K562 (cell line): Measurements from ENCODE around the gene MFAP5. TPM values are rescaled to one million over a fixed set of nuclear protein-coding genes. Genes with fewer than 3 reads are reported as not detected.

Experiments
- ATAC-seq: fragments of 200-7000 bp; cut with Tn5 transposase; 3 replicates; pipeline ENCODE4 v1.9.1; 2020; ENCODE audit warnings: moderate library complexity
- BruUV-seq: library from RNA; stranded (reverse); fragments of 400-500 nt; replicated peaks from 2 replicates; lab custom pipeline; 2021; lab: Mats Ljungman, UMichigan
- CTCF ChIA-PET: fragments of 300-600 bp; formaldehyde crosslinking; extraction: SDS; loops from one replicate; lab custom pipeline; 2021; ENCODE audit warnings: low intra/inter-chr PET ratio; lab: Yijun Ruan, JAX
- POLR2A ChIA-PET: fragments of 300-600, 350-650 bp; sonication (Branson Sonifier 250); formaldehyde crosslinking; extraction: SDS; loops from one replicate; lab custom pipeline; 2021; ENCODE audit warnings: antibody characterized with exemption, inconsistent platforms; lab: Yijun Ruan, JAX
- DNase-seq, 4 experiments: peaks; one replicate each; pipeline versions ENCODE4 v3.0.0 to v3.0.0-alpha.2; 2011 to 2018; ENCODE audit warnings: low spot score in 3 of 4, mixed read lengths in 3 of 4; ENCODE audit errors: extremely low read depth in 1 of 4
- FAIRE-seq: peaks from 2 replicates; lab custom pipeline; 2011; peaks lifted over from hg19 to GRCh38; lab: Jason Lieb, UNC
- H2AFZ ChIP-seq: 2 replicates; pipeline ENCODE4 v1.6.0; 2011; ENCODE audit warnings: low read depth, low read length, control low read depth, inconsistent platforms
- H3K27ac ChIP-seq: fragments of 200-600 bp; 3 replicates; pipeline ENCODE4 v1.8.0; 2011; ENCODE audit warnings: low read depth, mild to moderate bottlenecking, control low read depth, inconsistent platforms, low read length, moderate library complexity, mixed read lengths; ENCODE audit errors: extremely low read depth
- H3K27me3 ChIP-seq, 2 experiments: fragments of 300-600 bp in 1 of 2; 2 replicates in 1 of 2; 3 replicates in 1 of 2; pipeline versions ENCODE4 v1.6.0 to v1.8.0; 2011; ENCODE audit warnings: inconsistent platforms in 2 of 2, low read length in 2 of 2, mild to moderate bottlenecking in 1 of 2, mixed read lengths in 1 of 2, moderate library complexity in 1 of 2; ENCODE audit not compliant: control insufficient read depth in 2 of 2, insufficient read depth in 2 of 2
- H3K36me3 ChIP-seq: fragments of 300-600 bp; 3 replicates; pipeline ENCODE4 v1.8.0; 2011; ENCODE audit warnings: mild to moderate bottlenecking, low read length, inconsistent platforms; ENCODE audit not compliant: control insufficient read depth, insufficient read depth
- H3K4me1 ChIP-seq, 2 experiments: fragments of 200-600 bp in 1 of 2; replicated peaks in 1 of 2; 2 replicates in 1 of 2; 3 replicates in 1 of 2; pipeline versions ENCODE4 v1.5.1 to v1.8.0; 2011; ENCODE audit warnings: inconsistent platforms in 2 of 2, low read length in 2 of 2, mild to moderate bottlenecking in 1 of 2, mixed read lengths in 1 of 2, moderate library complexity in 1 of 2; ENCODE audit not compliant: control insufficient read depth in 2 of 2, insufficient read depth in 2 of 2
- H3K4me2 ChIP-seq: 2 replicates; pipeline ENCODE4 v1.6.1; 2011; ENCODE audit warnings: low read length, control low read depth, inconsistent platforms, mixed read lengths; ENCODE audit not compliant: insufficient read depth
- H3K4me3 ChIP-seq: fragments of 200-600 bp; sonication (generic), shearing (Covaris generic); 2 replicates; pipeline ENCODE4 v1.5.1; 2016; ENCODE audit warnings: control low read depth, inconsistent platforms
- H3K79me2 ChIP-seq: fragments of 200-600 bp; 3 replicates; pipeline ENCODE4 v1.8.0; 2011; ENCODE audit warnings: low read length, inconsistent platforms; ENCODE audit not compliant: control insufficient read depth, insufficient read depth
- H3K9ac ChIP-seq, 2 experiments: 2 replicates each; pipeline versions ENCODE4 v1.6.0 to v1.6.1; 2011; ENCODE audit warnings: low read depth in 2 of 2, low read length in 2 of 2, control low read depth in 1 of 2, inconsistent platforms in 1 of 2, mild to moderate bottlenecking in 1 of 2, mixed read lengths in 1 of 2; ENCODE audit not compliant: insufficient read depth in 1 of 2
- H3K9me1 ChIP-seq: one replicate; pipeline ENCODE4 v1.6.0; 2011; ENCODE audit warnings: inconsistent platforms, mild to moderate bottlenecking, low read length, moderate library complexity; ENCODE audit not compliant: control insufficient read depth, insufficient read depth
- H3K9me3 ChIP-seq: replicated peaks from 2 replicates; pipeline ENCODE4 v1.5.1; 2011; ENCODE audit warnings: low read depth, low read length, inconsistent platforms; ENCODE audit not compliant: control insufficient read depth, insufficient read depth
- H4K20me1 ChIP-seq: replicated peaks from 2 replicates; pipeline ENCODE4 v1.6.1; 2011; ENCODE audit warnings: low read length, inconsistent platforms, mixed read lengths; ENCODE audit not compliant: control insufficient read depth, insufficient read depth
- C11orf30 ChIP-seq: fragments of 450-650 bp; IDR thresholded peaks from 2 replicates; pipeline ENCODE4 v1.6.1; 2016; ENCODE audit warnings: low read depth, mild to moderate bottlenecking
- NR1H2 ChIP-seq: sonication (generic); formaldehyde crosslinking; IDR thresholded peaks from 2 replicates; pipeline ENCODE4 v1.4.0; 2020; ENCODE audit warnings: mild to moderate bottlenecking, missing genetic modification reagents
- ZNF316 ChIP-seq: fragments of 450-650 bp; IDR thresholded peaks from 2 replicates; pipeline ENCODE4 v1.6.1; 2016
- WGBS: fragments of 100-300 bp; shearing (Covaris generic); methylation state at CpG from one replicate; pipeline ENCODE4 v1.1.6; 2016; ENCODE audit warnings: low coverage, mixed read lengths; ENCODE audit not compliant: insufficient coverage; ENCODE audit errors: missing lambda C conversion rate; 5-methylcytosine and 5-hydroxymethylcytosine counted together
- in situ Hi-C: fragments of 300-500 bp; cut with MboI; formaldehyde crosslinking; loops from 4 replicates; pipeline ENCODE4 v1.15.0; 2018; ENCODE audit warnings: inconsistent platforms, mixed read lengths
- intact Hi-C: fragments of 100-400 bp; cut with micrococcal nuclease; formaldehyde crosslinking; loops from 2 replicates; pipeline ENCODE4 v1.14.2; 2022
- polyA plus RNA-seq, 8 experiments: library from polyadenylated mRNA; depleted of rRNA in 4 of 8; stranded (reverse) in 5 of 8; unstranded in 3 of 8; fragments of >200 nt; fragmentation: Nextera tagmentation in 2 of 8; fragmentation: Illumina TruSeq in 1 of 8; extraction: Ambion mirVana in 2 of 8; extraction: Trizol in 1 of 8; gene quantifications; 2 replicates each; pipeline versions ENCODE4 v1.2.1 to v1.2.3, GENCODE V29; 2011 to 2014; ENCODE audit warnings: inconsistent platforms in 1 of 8, missing spikeins in 1 of 8
- total RNA-seq, 7 experiments: library from RNA; depleted of rRNA in 6 of 7; stranded (reverse); fragments of >200 nt in 6 of 7; fragmentation: Illumina TruSeq in 2 of 7; extraction: Trizol in 2 of 7; gene quantifications; 2 replicates each; pipeline versions ENCODE4 v1.2.1 to v1.2.3, GENCODE V29; 2011 to 2021; ENCODE audit warnings: low replicate concordance in 1 of 7
- TF ChIP-seq, protein P1 (sequence below): sonication (generic); formaldehyde crosslinking; IDR thresholded peaks from 2 replicates; pipeline ENCODE4 v1.8.0; 2023; ENCODE audit warnings: mild to moderate bottlenecking, missing genetic modification reagents

Gene MFAP5
- total and polyA plus RNA-seq, 9 of the 15 experiments (the other 6 are each of a cell fraction or from before 2014, with no cell fraction given): not detected

DNA sequence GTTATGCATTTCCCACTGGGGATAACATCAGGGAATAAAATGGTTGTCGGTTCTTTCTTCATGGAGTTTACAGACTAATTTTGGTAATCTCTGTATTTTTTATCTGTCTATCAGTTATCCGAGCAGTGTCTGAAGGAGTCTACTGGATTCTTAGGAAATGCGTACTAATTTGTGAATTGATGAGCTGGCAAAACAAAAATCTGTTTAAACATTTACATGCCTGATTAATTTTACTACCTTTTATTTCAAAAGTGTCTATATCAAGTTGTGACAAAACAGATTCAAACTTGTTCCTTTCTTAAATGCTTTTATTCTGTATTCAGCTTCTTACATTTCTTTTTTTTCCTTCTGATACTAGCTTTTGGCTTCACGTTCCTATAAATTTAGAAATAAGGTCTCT, 39.5 kb upstream of the MFAP5 start:
- intact Hi-C loops: no loop called here
- no peaks in the 10 kb centered on the region for H3K9me3 ChIP-seq
- no peak overlapping the region for H3K4me3 ChIP-seq
- no TSS peak for BruUV-seq
- no peaks in the 10 kb centered on the region for H4K20me1 ChIP-seq
- FAIRE-seq (no peak), ATAC-seq (no peak), DNase-seq (no peak)
- H3K9ac ChIP-seq: no peak overlapping the region
- H3K4me2 ChIP-seq: no peak overlapping the region
- peaks cover 13% of the 10 kb centered on the region; the same call in 2 of the 3 replicates for H3K36me3 ChIP-seq
- no peak overlapping the region for H2AFZ ChIP-seq
- in situ Hi-C loops: no loop called here
- H3K4me1 ChIP-seq: peaks cover 5 to 7% of the 10 kb centered on the region in 2 experiments; a peak in 2 of 5 replicates
- peak; percentile 42; the same call in 1 of the 2 replicates for TF ChIP-seq C11orf30
- peak; percentile 69 for TF ChIP-seq ZNF316
- no peak for TF ChIP-seq NR1H2 (CRISPR knock-in tag)
- TF ChIP-seq, protein P1, sequence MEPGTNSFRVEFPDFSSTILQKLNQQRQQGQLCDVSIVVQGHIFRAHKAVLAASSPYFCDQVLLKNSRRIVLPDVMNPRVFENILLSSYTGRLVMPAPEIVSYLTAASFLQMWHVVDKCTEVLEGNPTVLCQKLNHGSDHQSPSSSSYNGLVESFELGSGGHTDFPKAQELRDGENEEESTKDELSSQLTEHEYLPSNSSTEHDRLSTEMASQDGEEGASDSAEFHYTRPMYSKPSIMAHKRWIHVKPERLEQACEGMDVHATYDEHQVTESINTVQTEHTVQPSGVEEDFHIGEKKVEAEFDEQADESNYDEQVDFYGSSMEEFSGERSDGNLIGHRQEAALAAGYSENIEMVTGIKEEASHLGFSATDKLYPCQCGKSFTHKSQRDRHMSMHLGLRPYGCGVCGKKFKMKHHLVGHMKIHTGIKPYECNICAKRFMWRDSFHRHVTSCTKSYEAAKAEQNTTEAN (CRISPR knock-in tag): no peak
- no peaks in the 10 kb centered on the region for H3K27me3 ChIP-seq
- no peaks in the 10 kb centered on the region for H3K9me1 ChIP-seq
- CTCF ChIA-PET: interaction anchor here (0.7 kb wide), 1 partner anchor 121 kb away, joined by 4 read pairs; no protein-coding TSS in a partner anchor
- POLR2A ChIA-PET: interaction anchor here (0.7 kb wide), 1 partner anchor 8 kb away, joined by 5 read pairs; no protein-coding TSS in a partner anchor
- WGBS: 81% methylated on average over 4 of the region's 4 CpGs
- peaks cover 65% of the 10 kb centered on the region for H3K79me2 ChIP-seq
- no peak overlapping the region for H3K27ac ChIP-seq
